ENCODE results near the gene NPTXR.
A peak's percentile ranks its signal among the peaks of the same experiment; 100 is the strongest.
"Not testable (repeated sequence)": the region's sequence is repeated elsewhere in the genome, so short reads cannot be mapped to it uniquely, and the experiment has no call there.

NPTXR gene

GRCh38 chr22:38832005-38832978, 11.5 kb downstream of the NPTXR start:
- DNase-seq (ENCODE audit: low read depth in 2 of 3, low spot score in 1 of 3) = no peak

- no peak for DNase-seq (ENCODE audit: low read depth in 2 of 3, low spot score in 1 of 3)
Observed at GRCh38 chr22:38831166-38831945, 12.5 kb downstream of the NPTXR start.

GRCh38 chr22:38830845-38831108, 13.1 kb downstream of the NPTXR start:
- DNase-seq (ENCODE audit: low read depth in 2 of 3, low spot score in 1 of 3) = no peak

GRCh38 chr22:38830026-38830844, 13.6 kb downstream of the NPTXR start:
- no peak for DNase-seq (ENCODE audit: low read depth in 2 of 3, low spot score in 1 of 3)

- DNase-seq (ENCODE audit: low read depth in 2 of 3, low spot score in 1 of 3) = no peak
Observed at GRCh38 chr22:38829485-38829884, 14.3 kb downstream of the NPTXR start.

GRCh38 chr22:38828616-38829205, 15.1 kb downstream of the NPTXR start:
- DNase-seq (ENCODE audit: low read depth in 2 of 3, low spot score in 1 of 3) = no peak

GRCh38 chr22:38828191-38828590, 15.6 kb downstream of the NPTXR start:
- DNase-seq (ENCODE audit: low read depth in 2 of 3, low spot score in 1 of 3) = no peak

GRCh38 chr22:38827510-38827909, 16.3 kb downstream of the NPTXR start:
- DNase-seq (ENCODE audit: low read depth in 2 of 3, low spot score in 1 of 3) = no peak

- no peak for DNase-seq (ENCODE audit: low read depth in 2 of 3, low spot score in 1 of 3)
Observed at GRCh38 chr22:38826801-38827200, 17.0 kb downstream of the NPTXR start.

GRCh38 chr22:38826386-38826785, 17.4 kb downstream of the NPTXR start:
- DNase-seq (ENCODE audit: low read depth in 2 of 3, low spot score in 1 of 3) = no peak

- peak; percentile 12 to 41 (median 22) for DNase-seq (ENCODE audit: low read depth in 2 of 3, low spot score in 1 of 3)
Observed at GRCh38 chr22:38824585-38824984, 19.2 kb downstream of the NPTXR start.

GRCh38 chr22:38823637-38824036, 20.2 kb downstream of the NPTXR start:
- DNase-seq (ENCODE audit: low read depth in 2 of 3, low spot score in 1 of 3) = no peak

- DNase-seq (ENCODE audit: low read depth in 2 of 3, low spot score in 1 of 3) = no peak
Observed at GRCh38 chr22:38823076-38823475, 20.8 kb downstream of the NPTXR start.

GRCh38 chr22:38820020-38820419, 23.8 kb downstream of the NPTXR start:
- DNase-seq (ENCODE audit: low read depth in 2 of 3, low spot score in 1 of 3) = no peak

GRCh38 chr22:38819387-38819940, 24.4 kb downstream of the NPTXR start:
- no peak for DNase-seq (ENCODE audit: low read depth in 2 of 3, low spot score in 1 of 3)

- DNase-seq (ENCODE audit: low read depth in 2 of 3, low spot score in 1 of 3) = no peak
Observed at GRCh38 chr22:38817196-38817595, 26.6 kb downstream of the NPTXR start.

GRCh38 chr22:38815842-38816241, 28.0 kb downstream of the NPTXR start:
- DNase-seq (ENCODE audit: low read depth in 2 of 3, low spot score in 1 of 3) = no peak

- no peak for DNase-seq (ENCODE audit: low read depth in 2 of 3, low spot score in 1 of 3)
Observed at GRCh38 chr22:38811241-38811640, 32.6 kb downstream of the NPTXR start.

- not testable (repeated sequence) for DNase-seq (ENCODE audit: low read depth in 2 of 3, low spot score in 1 of 3)
Observed at GRCh38 chr22:38805041-38805593, 38.7 kb downstream of the NPTXR start.

GRCh38 chr22:38802671-38803121, 41.1 kb downstream of the NPTXR start:
- no peak for DNase-seq (ENCODE audit: low read depth in 2 of 3, low spot score in 1 of 3)

All from stimulated activated CD4-positive, alpha-beta T cell treated with anti-CD3 and anti-CD28 coated beads, Interleukin-12 subunit alpha, Interleukin-12 subunit beta, amount 100 ng/mL, for 48 hours (primary cell).